Inflammatory macrophage (primary cell): Measurements from ENCODE around the gene RD3L.
A peak's percentile ranks its signal among the peaks of the same experiment; 100 is the strongest.

Source experiments
- DNase-seq, 2 donors: peaks; one replicate each; pipeline ENCODE4 v3.0.0-alpha.2; 2020 to 2022
- total RNA-seq, 18 experiments: gene quantifications; one replicate each; lab custom pipeline; 2026; ENCODE audit warnings: mixed read lengths in 6 of 18, inconsistent platforms in 2 of 18; lab: John Stamatoyannopoulos, UW

Gene RD3L
- total RNA-seq = 0 to 0.07 (median 0) reads per million in 18 experiments

GRCh38 chr14:103941973-103942736, at the start of gene RD3L:
Gene RD3L, minus strand, starts transcription at chr14:103942529. Its CDS starts 834 bp downstream, at chr14:103941695.
- DNase-seq = no peak

DNA sequence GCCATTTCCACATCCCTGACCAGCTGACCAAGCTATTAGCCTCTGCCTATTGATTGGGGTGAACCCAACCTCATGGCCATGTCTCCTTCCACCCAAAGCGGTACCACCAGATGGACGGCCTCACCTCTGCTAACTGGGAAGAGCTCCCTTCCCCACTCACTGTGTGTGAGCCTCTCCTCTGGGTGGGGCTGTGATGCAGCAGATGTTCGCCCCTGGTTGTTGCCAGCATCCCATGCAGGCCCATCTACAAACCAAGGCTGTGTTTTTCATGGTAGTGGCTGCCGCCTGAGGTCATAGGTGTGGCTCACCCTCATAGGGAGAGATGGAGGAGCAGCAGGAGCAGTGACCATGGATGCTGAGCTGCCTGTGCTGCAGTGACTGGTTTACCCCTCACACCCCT, 47.6 kb upstream of the RD3L start:
- no peak for DNase-seq

DNA sequence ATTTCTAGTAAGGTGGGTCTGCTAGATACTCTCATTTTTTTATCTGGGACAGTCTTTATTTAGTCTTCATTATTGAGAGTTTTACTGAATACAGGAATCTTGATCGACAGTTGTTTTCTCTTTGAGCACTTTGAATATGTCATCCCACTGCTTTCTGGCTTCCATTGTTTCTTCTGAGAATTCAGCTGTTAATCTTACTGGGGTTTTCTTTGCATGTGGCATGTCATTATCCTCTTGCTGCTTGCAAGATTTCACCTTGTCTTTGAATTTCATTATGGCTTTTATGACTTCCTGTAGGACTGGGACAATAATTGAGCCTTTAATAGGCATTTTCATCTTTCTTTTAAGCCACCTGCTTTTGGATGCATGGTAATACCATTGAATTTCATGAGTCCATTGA, 46.7 kb upstream of the RD3L start:
- DNase-seq = no peak

- no peak for DNase-seq
Measured at GRCh38 chr14:103984196-103984595, 41.9 kb upstream of the RD3L start.

DNA sequence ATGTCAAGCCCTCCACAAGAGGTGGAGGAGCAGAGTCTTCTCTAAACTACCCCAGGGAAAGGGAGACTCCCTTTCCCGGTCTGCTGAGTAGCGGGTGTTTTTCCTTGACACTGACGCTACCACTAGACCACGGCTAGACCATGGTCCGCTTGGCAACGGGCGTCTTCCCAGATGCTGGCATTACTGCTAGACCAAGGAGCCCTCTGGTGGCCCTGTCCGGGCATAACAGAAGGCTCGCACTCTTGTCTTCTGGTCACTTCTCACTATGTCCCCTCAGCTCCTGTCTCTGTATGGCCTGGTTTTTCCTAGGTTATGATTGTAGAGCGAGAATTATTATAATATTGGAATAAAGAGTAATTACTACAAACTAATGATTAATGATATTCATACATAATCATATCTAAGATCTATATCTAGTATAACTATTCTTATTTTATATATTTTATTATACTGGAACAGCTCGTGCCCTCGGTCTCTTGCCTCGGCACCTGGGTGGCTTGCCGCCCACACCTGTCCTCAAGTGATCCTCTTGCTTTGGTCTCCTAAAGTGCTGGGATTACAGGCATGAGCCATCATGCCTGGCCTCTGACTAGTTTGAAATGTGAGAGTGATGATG, 38.4 kb upstream of the RD3L start:
- DNase-seq = peak in 1 of 2 donors; percentile 14

DNA sequence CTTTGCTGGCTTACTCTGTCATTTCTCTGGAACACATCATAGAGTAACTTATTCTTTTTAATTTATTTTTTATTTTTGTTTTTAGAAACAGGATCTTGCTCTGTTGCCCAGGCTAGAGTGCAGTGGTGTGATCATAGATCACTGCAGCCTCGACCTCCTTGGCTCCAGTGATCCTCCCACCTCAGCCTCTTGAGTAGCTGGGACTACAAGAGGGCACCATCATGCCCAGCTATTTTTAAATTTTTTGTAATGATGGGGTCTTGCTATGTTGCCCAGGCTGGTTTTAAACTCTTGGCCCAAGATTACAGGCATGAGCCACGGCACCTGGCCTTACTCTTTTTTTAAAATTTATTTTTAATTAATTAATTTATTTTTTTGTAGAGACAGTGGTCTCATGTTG, 32.2 kb upstream of the RD3L start:
- DNase-seq = no peak

- DNase-seq = no peak
Measured at GRCh38 chr14:103973354-103973753, 31.0 kb upstream of the RD3L start.

DNA sequence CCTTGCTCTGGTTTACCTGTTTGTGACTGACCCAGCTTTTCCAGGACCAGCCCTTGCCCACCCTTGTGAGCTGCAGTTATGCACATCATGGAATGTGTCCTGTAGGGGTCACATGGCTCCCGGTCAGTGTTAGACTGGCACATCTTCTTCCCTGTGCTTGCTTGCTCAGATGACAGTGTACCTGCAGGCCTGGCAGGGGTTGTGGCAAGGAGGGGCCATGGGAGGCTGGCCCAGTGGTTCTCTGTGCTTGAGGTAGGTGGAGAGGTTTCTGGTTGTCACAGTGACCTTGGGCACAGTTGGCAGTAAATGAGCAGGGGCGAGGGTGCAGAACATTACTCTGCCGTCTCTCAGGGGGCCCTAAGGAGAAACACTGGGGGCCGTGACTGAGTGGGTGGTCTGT, 27.6 kb upstream of the RD3L start:
- no peak for DNase-seq

- DNase-seq = no peak
Measured at GRCh38 chr14:103966631-103967030, 24.3 kb upstream of the RD3L start.

GRCh38 chr14:103961928-103962578, 19.7 kb upstream of the RD3L start:
- no peak for DNase-seq

GRCh38 chr14:103960457-103961055, 18.2 kb upstream of the RD3L start:
- no peak for DNase-seq

- peak; percentile 43 to 74 for DNase-seq
Measured at GRCh38 chr14:103949131-103949790, 6.9 kb upstream of the RD3L start.

GRCh38 chr14:103948442-103948841, 6.1 kb upstream of the RD3L start:
- DNase-seq = no peak

GRCh38 chr14:103946975-103947374, 4.6 kb upstream of the RD3L start:
- DNase-seq = no peak

DNA sequence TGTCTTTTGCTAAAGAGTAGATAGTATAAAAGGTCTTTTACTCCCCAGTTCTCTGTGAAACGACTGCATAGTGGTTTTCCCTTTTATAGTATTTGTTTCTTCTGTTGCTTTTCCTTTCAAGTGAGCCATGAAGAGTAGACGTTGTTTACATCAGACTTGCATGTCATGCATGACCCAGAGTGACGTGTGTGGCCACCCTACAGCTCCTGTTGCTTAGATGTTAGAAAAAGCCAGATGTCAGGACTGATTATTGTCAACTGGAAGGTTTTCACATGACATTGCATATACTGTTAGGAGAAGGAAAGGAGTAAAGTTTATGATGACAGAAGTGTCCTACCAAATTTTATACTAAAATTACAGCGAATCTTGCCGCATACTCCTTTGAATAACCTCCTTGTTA, 1.3 kb upstream of the RD3L start:
- no peak for DNase-seq

DNA sequence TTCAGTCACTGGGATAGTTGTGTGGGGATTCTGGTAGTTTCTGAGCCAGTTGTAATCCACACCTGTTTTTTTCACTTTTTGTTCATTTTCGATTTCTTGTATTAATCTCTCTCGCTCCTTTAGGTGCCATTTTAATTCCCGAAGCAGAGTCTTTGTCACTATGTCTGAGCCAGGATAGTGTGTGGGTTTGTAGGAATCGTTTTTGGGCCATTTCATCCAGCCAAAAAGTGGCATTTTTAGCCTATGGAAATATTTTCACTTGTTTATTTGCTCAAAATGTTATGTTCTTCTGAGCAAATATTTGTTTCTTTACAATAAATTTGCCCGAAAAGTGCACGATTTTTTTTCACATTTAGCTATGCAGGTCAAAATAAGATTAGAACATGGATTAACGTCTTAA, 867 bp downstream of the RD3L start:
- no peak for DNase-seq

GRCh38 chr14:103935102-103935501, 7.2 kb downstream of the RD3L start:
- no peak for DNase-seq

DNA sequence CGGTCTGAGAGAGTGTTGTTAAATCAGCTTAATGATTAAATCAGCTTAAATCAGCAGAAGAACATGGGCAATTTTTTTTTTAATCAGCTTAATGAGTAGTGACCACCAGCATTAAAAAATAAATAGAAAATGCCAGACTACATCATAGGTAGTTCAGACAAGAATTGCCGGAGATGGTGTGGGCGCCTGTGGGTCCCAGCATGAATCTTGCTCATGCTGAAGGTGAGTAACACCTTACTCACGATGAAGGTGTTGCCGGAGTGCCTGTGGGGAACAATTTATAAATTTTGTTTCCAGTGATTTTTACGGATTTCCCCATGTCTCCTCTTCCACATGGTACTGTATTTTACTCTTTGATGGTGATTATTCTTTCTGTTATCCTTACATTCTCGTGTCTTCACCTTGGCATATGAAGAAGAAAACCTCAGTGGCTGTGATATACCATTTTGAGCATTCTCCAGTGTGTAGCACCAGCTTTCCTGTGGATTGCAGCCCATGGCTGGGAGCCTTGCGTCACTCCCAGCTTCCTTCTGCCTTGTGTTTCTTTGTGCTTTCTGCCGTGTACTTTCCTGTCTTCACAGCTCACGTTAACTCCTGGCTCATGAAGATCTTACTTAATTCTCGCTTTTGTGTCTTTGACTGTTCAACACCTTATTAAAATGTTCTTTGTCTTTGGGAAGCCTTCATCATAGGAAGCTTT, 9.4 kb downstream of the RD3L start:
- DNase-seq = peak; percentile 31 to 52

DNA sequence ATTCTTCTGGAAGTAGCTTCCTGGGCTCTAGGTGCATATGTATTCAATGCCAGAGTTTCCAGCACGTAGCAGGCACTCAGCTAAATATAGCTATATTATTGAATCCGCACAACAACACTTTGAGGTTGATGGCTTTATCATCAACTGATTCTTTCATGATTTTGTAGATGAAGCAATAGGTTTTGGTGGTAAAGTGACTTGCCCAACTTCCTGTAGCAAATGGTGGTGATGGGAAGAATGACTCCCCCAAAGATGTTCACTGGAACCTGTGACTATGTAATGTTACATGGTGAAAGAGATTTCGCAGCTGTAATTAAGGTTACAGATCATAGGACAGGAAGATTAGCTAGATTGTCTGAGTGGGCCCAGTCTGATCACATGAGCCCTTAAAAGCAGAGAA, 10.9 kb downstream of the RD3L start:
- DNase-seq = peak; percentile 86 to 93

- no peak for DNase-seq
Measured at GRCh38 chr14:103930051-103930604, 12.2 kb downstream of the RD3L start.

- DNase-seq = peak in 1 of 2 donors; percentile 20
Measured at GRCh38 chr14:103928011-103928890, 14.1 kb downstream of the RD3L start, which contains the start of gene TDRD9. Gene TDRD9, plus strand, starts transcription at chr14:103928456. Its CDS starts 54 bp downstream, at chr14:103928510.
